SIG-M5 treated with dmso at 0.1 percent for 504 hours (cell line): ENCODE measurements around the gene TGFBR1.
"Not testable (repeated sequence)": the region's sequence is repeated elsewhere in the genome, so short reads cannot be mapped to it uniquely, and the experiment has no call there.

Experiments used
- DNase-seq: peaks from one replicate; lab custom pipeline; 2025; ENCODE audit not compliant: unreplicated experiment; lab: John Stamatoyannopoulos, UW

Gene TGFBR1

GRCh38 chr9:99075246-99075912 lies 29.5 kb upstream of the TGFBR1 start:
- no peak for DNase-seq

- no peak for DNase-seq
Observed at GRCh38 chr9:99076030-99076429, 28.9 kb upstream of the TGFBR1 start.

GRCh38 chr9:99076483-99077171 lies 28.3 kb upstream of the TGFBR1 start:
- DNase-seq, result no peak

GRCh38 chr9:99078717-99079116 lies 26.2 kb upstream of the TGFBR1 start:
- DNase-seq, result no peak

GRCh38 chr9:99079542-99079941 lies 25.4 kb upstream of the TGFBR1 start:
- no peak for DNase-seq

GRCh38 chr9:99083051-99083450 lies 21.9 kb upstream of the TGFBR1 start:
- no peak for DNase-seq

- peak; percentile 77 for DNase-seq
Observed at GRCh38 chr9:99085949-99086948, 18.7 kb upstream of the TGFBR1 start.

- no peak for DNase-seq
Observed at GRCh38 chr9:99087462-99087861, 17.5 kb upstream of the TGFBR1 start.

- no peak for DNase-seq
Observed at GRCh38 chr9:99090336-99091130, 14.4 kb upstream of the TGFBR1 start.

- DNase-seq, result no peak
Observed at GRCh38 chr9:99092643-99093491, 12.0 kb upstream of the TGFBR1 start.

GRCh38 chr9:99093492-99093791 lies 11.5 kb upstream of the TGFBR1 start:
- DNase-seq, result no peak

- no peak for DNase-seq
Observed at GRCh38 chr9:99095565-99095964, 9.3 kb upstream of the TGFBR1 start.

- no peak for DNase-seq
Observed at GRCh38 chr9:99096409-99096808, 8.5 kb upstream of the TGFBR1 start.

- DNase-seq, result not testable (repeated sequence)
Observed at GRCh38 chr9:99099806-99100585, 4.9 kb upstream of the TGFBR1 start.

- no peak for DNase-seq
Observed at GRCh38 chr9:99101271-99101670, 3.6 kb upstream of the TGFBR1 start.

GRCh38 chr9:99101812-99102211 lies 3.1 kb upstream of the TGFBR1 start:
- DNase-seq, result no peak

GRCh38 chr9:99103054-99103895 lies 1.6 kb upstream of the TGFBR1 start:
- DNase-seq, result no peak

- DNase-seq, result no peak
Observed at GRCh38 chr9:99103901-99104458, 933 bp upstream of the TGFBR1 start.
